Loucy (cell line): Measurements from ENCODE around the gene SCYL3.

Experiments
- H2AFZ ChIP-seq: fragments of 200-600 bp; sonication (generic); 2 replicates; pipeline ENCODE4 v1.6.0; 2016; ENCODE audit warnings: antibody characterized with exemption, mild to moderate bottlenecking, low read length, moderate library complexity
- H3F3A ChIP-seq: fragments of 200-600 bp; 2 replicates; pipeline ENCODE4 v1.6.0; 2016; ENCODE audit warnings: antibody characterized with exemption, low read depth, mild to moderate bottlenecking
- H3K27me3 ChIP-seq: fragments of 200-600 bp; sonication (generic); 2 replicates; pipeline ENCODE4 v1.6.1; 2014; ENCODE audit warnings: low read length, mild to moderate bottlenecking; ENCODE audit not compliant: insufficient read depth, poor library complexity, severe bottlenecking
- H3K36me3 ChIP-seq: fragments of 200-600 bp; sonication (generic); 2 replicates; pipeline ENCODE4 v1.6.1; 2016; ENCODE audit warnings: low read length; ENCODE audit not compliant: insufficient read depth
- H3K4me1 ChIP-seq: fragments of 200-600 bp; sonication (generic); 2 replicates; pipeline ENCODE4 v1.5.1; 2014; ENCODE audit warnings: low read length, mild to moderate bottlenecking; ENCODE audit not compliant: insufficient read depth, poor library complexity, severe bottlenecking
- H3K4me2 ChIP-seq: fragments of 200-600 bp; sonication (generic); 2 replicates; pipeline ENCODE4 v1.6.0; 2014; ENCODE audit warnings: antibody characterized with exemption, low read length, low read depth, mild to moderate bottlenecking; ENCODE audit not compliant: poor library complexity, severe bottlenecking
- H3K4me3 ChIP-seq: fragments of 200-600 bp; sonication (generic); 2 replicates; pipeline ENCODE4 v1.5.1; 2014; ENCODE audit warnings: low read length, mild to moderate bottlenecking, mixed read lengths; ENCODE audit not compliant: poor library complexity, severe bottlenecking
- H3K79me2 ChIP-seq: fragments of 200-600 bp; sonication (generic); 2 replicates; pipeline ENCODE4 v1.6.1; 2014; ENCODE audit warnings: low read length; ENCODE audit not compliant: insufficient read depth
- H3K9ac ChIP-seq: fragments of 200-600 bp; sonication (generic); 2 replicates; pipeline ENCODE4 v1.6.0; 2014; ENCODE audit warnings: mild to moderate bottlenecking, low read depth, low read length, moderate library complexity; ENCODE audit not compliant: poor library complexity, severe bottlenecking
- H3K9me2 ChIP-seq: fragments of 200-600 bp; sonication (generic); replicated peaks from 2 replicates; pipeline ENCODE4 v1.6.1; 2016; ENCODE audit warnings: low read depth, low read length, mixed read lengths
- H3K9me3 ChIP-seq: fragments of 200-600 bp; sonication (generic); 2 replicates; pipeline ENCODE4 v1.6.1; 2014; ENCODE audit warnings: mild to moderate bottlenecking, antibody characterized with exemption, low read length, low read depth; ENCODE audit not compliant: insufficient read depth
- H4K20me1 ChIP-seq: fragments of 200-600 bp; sonication (generic); 2 replicates; pipeline ENCODE4 v1.6.0; 2014; ENCODE audit warnings: antibody characterized with exemption, low read length, mild to moderate bottlenecking; ENCODE audit not compliant: insufficient read depth, poor library complexity, severe bottlenecking
- EZH2phosphoT487 ChIP-seq: fragments of 200-600 bp; IDR thresholded peaks from 2 replicates; pipeline ENCODE4 v1.6.1; 2018; ENCODE audit warnings: antibody characterized with exemption, mild to moderate bottlenecking, moderate library complexity, borderline replicate concordance
- TF ChIP-seq, protein P1 (sequence below): fragments of 200-600 bp; sonication (generic); conservative IDR thresholded peaks from 2 replicates; pipeline ENCODE4 v1.5.1; 2014; ENCODE audit warnings: mild to moderate bottlenecking, antibody characterized with exemption, low read length

The SCYL3 gene

DNA sequence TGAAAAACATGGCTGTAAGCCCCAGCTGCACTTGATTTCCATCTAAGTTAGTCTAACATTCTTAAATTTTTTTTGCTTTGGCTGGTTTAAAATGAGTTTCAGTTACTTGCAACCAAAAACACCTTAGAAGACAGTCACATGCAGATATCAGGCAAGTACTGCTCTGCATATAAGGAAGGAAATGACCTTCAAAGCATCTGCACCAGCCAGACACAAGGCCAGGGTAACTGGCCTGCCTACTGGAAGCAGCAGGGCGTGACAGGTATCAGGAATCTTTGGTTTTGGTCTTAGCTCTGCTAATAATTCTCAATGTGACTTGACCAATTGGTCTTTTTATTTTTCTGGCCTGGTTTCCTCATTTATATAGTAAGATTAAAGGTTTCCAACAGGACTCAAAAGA is 33.5 kb downstream of the SCYL3 start:
- H4K20me1 ChIP-seq = no peaks in the 10 kb centered on the region
- H3K9ac ChIP-seq = peak overlapping the region; percentile 72
- H3K4me3 ChIP-seq = peak overlapping the region; percentile 25
- TF ChIP-seq, protein P1, sequence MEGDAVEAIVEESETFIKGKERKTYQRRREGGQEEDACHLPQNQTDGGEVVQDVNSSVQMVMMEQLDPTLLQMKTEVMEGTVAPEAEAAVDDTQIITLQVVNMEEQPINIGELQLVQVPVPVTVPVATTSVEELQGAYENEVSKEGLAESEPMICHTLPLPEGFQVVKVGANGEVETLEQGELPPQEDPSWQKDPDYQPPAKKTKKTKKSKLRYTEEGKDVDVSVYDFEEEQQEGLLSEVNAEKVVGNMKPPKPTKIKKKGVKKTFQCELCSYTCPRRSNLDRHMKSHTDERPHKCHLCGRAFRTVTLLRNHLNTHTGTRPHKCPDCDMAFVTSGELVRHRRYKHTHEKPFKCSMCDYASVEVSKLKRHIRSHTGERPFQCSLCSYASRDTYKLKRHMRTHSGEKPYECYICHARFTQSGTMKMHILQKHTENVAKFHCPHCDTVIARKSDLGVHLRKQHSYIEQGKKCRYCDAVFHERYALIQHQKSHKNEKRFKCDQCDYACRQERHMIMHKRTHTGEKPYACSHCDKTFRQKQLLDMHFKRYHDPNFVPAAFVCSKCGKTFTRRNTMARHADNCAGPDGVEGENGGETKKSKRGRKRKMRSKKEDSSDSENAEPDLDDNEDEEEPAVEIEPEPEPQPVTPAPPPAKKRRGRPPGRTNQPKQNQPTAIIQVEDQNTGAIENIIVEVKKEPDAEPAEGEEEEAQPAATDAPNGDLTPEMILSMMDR = no peak
- no peak for TF ChIP-seq EZH2phosphoT487
- peaks cover 78% of the 10 kb centered on the region for H3K36me3 ChIP-seq
- H3K27me3 ChIP-seq = no peaks in the 10 kb centered on the region
- peak overlapping the region; percentile 59 for H3K4me2 ChIP-seq
- H3K4me1 ChIP-seq = peaks cover 60% of the 10 kb centered on the region
- H3K79me2 ChIP-seq = peaks cover 26% of the 10 kb centered on the region
- no peaks in the 10 kb centered on the region for H3K9me2 ChIP-seq
- H3F3A ChIP-seq = peaks cover 26% of the 10 kb centered on the region
- H3K9me3 ChIP-seq = no peaks in the 10 kb centered on the region
- H2AFZ ChIP-seq = no peak overlapping the region

DNA sequence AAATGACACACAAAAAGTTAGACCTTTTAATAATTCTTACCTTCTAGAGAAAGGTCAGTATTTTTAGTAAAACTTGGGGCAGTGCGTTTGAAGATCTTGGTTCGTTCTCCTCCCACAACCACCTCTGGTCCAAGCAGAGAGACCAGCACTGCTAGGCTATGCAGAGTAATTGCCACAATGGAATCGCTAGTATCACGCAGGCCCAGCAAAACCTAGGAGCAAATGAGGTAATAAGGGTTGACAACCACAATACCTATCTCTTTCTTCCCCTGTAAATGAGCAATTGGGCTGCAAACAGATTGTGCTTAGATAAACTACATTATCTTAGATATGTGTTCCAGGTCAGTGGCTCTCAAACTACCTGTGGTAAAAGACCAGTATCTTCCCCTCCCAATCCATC is 34.7 kb downstream of the SCYL3 start:
- H2AFZ ChIP-seq = no peak overlapping the region
- peaks cover 64% of the 10 kb centered on the region for H3K4me1 ChIP-seq
- peak overlapping the region; percentile 59 for H3K4me2 ChIP-seq
- H3K36me3 ChIP-seq = peaks cover 80% of the 10 kb centered on the region
- H3K27me3 ChIP-seq = no peaks in the 10 kb centered on the region
- TF ChIP-seq, protein P1 = no peak
- TF ChIP-seq EZH2phosphoT487 = no peak
- peak overlapping the region; percentile 55 for H3K4me3 ChIP-seq
- no peaks in the 10 kb centered on the region for H3K9me2 ChIP-seq
- no peaks in the 10 kb centered on the region for H4K20me1 ChIP-seq
- H3F3A ChIP-seq = peaks cover 26% of the 10 kb centered on the region
- H3K79me2 ChIP-seq = peaks cover 38% of the 10 kb centered on the region
- no peaks in the 10 kb centered on the region for H3K9me3 ChIP-seq
- H3K9ac ChIP-seq = peak overlapping the region; percentile 72

DNA sequence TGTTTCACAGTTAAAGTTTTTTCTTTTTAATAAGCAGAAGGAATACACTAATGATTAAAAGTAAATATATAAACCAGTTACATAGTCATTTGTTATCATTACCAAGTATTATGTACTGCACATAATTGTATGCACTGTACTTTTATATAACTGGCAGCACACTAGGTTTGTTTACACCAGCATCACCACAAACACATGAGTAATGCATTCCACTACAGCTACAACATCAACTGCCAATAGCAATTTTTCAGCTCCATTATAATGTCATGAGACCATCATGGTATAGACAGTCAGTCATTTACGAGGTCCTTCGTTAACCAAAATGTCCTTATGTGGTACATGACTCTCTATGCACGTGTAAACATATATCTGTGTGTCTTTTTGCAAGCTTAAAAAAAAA is 35.2 kb downstream of the SCYL3 start:
- no peaks in the 10 kb centered on the region for H3K27me3 ChIP-seq
- H3K4me3 ChIP-seq = peak overlapping the region; percentile 55
- peaks cover 41% of the 10 kb centered on the region for H3K79me2 ChIP-seq
- peak overlapping the region; percentile 59 for H3K4me2 ChIP-seq
- H4K20me1 ChIP-seq = no peaks in the 10 kb centered on the region
- no peaks in the 10 kb centered on the region for H3K9me2 ChIP-seq
- peaks cover 64% of the 10 kb centered on the region for H3K4me1 ChIP-seq
- no peak overlapping the region for H2AFZ ChIP-seq
- peaks cover 26% of the 10 kb centered on the region for H3F3A ChIP-seq
- no peaks in the 10 kb centered on the region for H3K9me3 ChIP-seq
- peak overlapping the region; percentile 72 for H3K9ac ChIP-seq
- TF ChIP-seq EZH2phosphoT487 = no peak
- TF ChIP-seq, protein P1 = no peak
- H3K36me3 ChIP-seq = peaks cover 80% of the 10 kb centered on the region
